Mammary epithelial cell (primary cell): ENCODE data around the gene HAPLN3.

Source experiments
- EZH2 ChIP-seq: IDR thresholded peaks from 2 replicates; pipeline ENCODE4 v1.6.1; 2012; ENCODE audit warnings: low read length, inconsistent platforms, borderline replicate concordance
- TF ChIP-seq, protein P1 (sequence below), 2 donors: IDR thresholded peaks in 1 of 2; conservative IDR thresholded peaks in 1 of 2; 2 replicates each; pipeline ENCODE4 v1.5.1; 2011 to 2012; ENCODE audit warnings: inconsistent platforms in 2 of 2, low read length in 2 of 2, mild to moderate bottlenecking in 2 of 2, control low read depth in 1 of 2, low read depth in 1 of 2; ENCODE audit not compliant: insufficient read depth in 1 of 2; ENCODE audit errors: extremely low read depth in 1 of 2

DNA sequence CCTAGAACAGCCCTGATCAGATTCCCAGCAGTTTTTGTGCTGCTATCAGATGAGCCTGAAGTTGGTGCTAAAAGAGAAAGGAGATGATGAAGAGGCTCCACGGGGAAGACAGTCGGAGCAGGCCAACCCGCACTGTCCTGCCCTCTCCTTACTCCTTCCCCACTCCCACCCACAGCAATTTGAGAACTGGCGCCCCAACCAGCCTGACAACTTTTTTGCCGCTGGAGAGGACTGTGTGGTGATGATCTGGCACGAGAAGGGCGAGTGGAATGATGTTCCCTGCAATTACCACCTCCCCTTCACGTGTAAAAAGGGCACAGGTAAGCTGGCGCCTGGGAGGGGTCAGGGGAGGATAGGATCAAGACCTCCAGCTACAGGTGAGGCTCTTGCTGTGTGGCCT is 22.6 kb downstream of the HAPLN3 start:
- TF ChIP-seq, protein P1, sequence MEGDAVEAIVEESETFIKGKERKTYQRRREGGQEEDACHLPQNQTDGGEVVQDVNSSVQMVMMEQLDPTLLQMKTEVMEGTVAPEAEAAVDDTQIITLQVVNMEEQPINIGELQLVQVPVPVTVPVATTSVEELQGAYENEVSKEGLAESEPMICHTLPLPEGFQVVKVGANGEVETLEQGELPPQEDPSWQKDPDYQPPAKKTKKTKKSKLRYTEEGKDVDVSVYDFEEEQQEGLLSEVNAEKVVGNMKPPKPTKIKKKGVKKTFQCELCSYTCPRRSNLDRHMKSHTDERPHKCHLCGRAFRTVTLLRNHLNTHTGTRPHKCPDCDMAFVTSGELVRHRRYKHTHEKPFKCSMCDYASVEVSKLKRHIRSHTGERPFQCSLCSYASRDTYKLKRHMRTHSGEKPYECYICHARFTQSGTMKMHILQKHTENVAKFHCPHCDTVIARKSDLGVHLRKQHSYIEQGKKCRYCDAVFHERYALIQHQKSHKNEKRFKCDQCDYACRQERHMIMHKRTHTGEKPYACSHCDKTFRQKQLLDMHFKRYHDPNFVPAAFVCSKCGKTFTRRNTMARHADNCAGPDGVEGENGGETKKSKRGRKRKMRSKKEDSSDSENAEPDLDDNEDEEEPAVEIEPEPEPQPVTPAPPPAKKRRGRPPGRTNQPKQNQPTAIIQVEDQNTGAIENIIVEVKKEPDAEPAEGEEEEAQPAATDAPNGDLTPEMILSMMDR (conservative IDR thresholded peaks at IDR 0.05 in 1 of 2, IDR thresholded peaks at IDR 0.05 in 1 of 2; ENCODE audit: extremely low read depth in 1 of 2, insufficient read depth in 1 of 2, low read depth in 1 of 2, low read length in 2 of 2) = no peak
- TF ChIP-seq EZH2 = no peak
